PC-3 (cell line): ENCODE data around the gene PIRT.

ENCODE experiments used
- EZH2 ChIP-seq: fragments of 300-600 bp; sonication (generic); IDR thresholded peaks from one replicate; pipeline ENCODE4 v1.6.1; 2017; ENCODE audit warnings: antibody characterized with exemption, mild to moderate bottlenecking, low read length; ENCODE audit not compliant: unreplicated experiment
- EZH2phosphoT487 ChIP-seq: fragments of 300-600 bp; sonication (generic); IDR thresholded peaks from 2 replicates; pipeline ENCODE4 v1.6.1; 2018; ENCODE audit warnings: mild to moderate bottlenecking, antibody characterized with exemption, low read length, borderline replicate concordance

GRCh38 chr17:10821054-10821453 lies 16.8 kb downstream of the PIRT start:
- no peak for TF ChIP-seq EZH2
- no peak for TF ChIP-seq EZH2phosphoT487
